ENCODE results near the gene AP3D1.

GRCh38 chr19:2189880-2190279, 38.5 kb upstream of the AP3D1 start:
- no peak for TF ChIP-seq CTCF (IDR thresholded peaks at IDR 0.05 in 8 of 11, conservative IDR thresholded peaks at IDR 0.05 in 3 of 11)
- no peak for TF ChIP-seq POLR2AphosphoS5 (IDR thresholded peaks at IDR 0.05)
- TF ChIP-seq POLR2A (IDR thresholded peaks at IDR 0.05), result no peak

Measured in spleen (tissue), 7 donors.